ENCODE results near the gene PSMG1. TPM values are rescaled to one million over a fixed set of nuclear protein-coding genes. Genes with fewer than 3 reads are reported as not detected.

The PSMG1 gene
- total and polyA plus RNA-seq, 2 of the 8 experiments (the other 6 are each of a cell fraction or from before 2014, with no cell fraction given), result 50.7 to 93.7 TPM

DNA sequence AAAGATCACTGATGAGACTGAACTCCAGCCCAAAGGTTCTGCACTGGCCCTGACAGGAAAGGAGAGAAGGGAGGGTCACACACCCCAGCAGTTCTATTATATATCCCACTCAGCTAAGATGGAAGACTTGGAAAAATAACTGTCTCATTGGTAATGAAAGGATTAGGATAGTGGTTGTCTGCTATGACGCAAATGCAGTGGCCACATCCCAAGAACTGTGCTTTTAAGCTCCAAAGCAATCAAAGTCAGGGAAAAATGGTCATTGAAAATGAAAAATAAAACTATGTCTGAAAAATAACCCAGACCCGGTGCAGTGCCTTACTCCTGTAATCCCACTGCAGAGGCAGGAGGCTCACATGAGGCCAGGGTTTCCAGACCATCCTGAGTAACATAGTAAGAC lies 31.0 kb downstream of the PSMG1 start:
- no peaks in the 10 kb centered on the region for H3K4me1 ChIP-seq (replicated peaks in 1 of 4; ENCODE audit: control insufficient read depth in 3 of 4, insufficient read depth in 4 of 4, low read length in 3 of 4)
- no peak overlapping the region for H2BK5ac ChIP-seq (ENCODE audit: low read depth, low read length)
- 86% methylated on average over 2 of the region's 2 CpGs; no CpG with 5 or more reads in 1 of the 2 experiments for WGBS, 2 experiments (ENCODE audit: extremely low coverage in 1 of 2, insufficient coverage in 1 of 2, insufficient read length in 1 of 2, insufficient replicate concordance in 2 of 2, low coverage in 1 of 2, low lambda C conversion rate in 2 of 2, missing lambda C conversion rate in 1 of 2)
- no peak overlapping the region for H3K27ac ChIP-seq (ENCODE audit: low read depth, low read length)
- H3K36me3 ChIP-seq (ENCODE audit: control insufficient read depth in 2 of 4, insufficient read depth in 4 of 4, low read length in 3 of 4), result no peaks in the 10 kb centered on the region
- H4K91ac ChIP-seq (replicated peaks; ENCODE audit: insufficient read length, low read length), result no peak overlapping the region
- H3K79me1 ChIP-seq (ENCODE audit: low read depth, low read length), result no peaks in the 10 kb centered on the region
- H2AK5ac ChIP-seq (ENCODE audit: low read depth, low read length), result no peak overlapping the region
- DNase-seq (ENCODE audit: low read depth in 1 of 2, low spot score in 2 of 2) (no peak), FAIRE-seq (no peak)
- H2BK20ac ChIP-seq (ENCODE audit: low read length), result no peak overlapping the region
- H3K18ac ChIP-seq (ENCODE audit: extremely low read depth, low read length), result no peak overlapping the region
- H4K8ac ChIP-seq (ENCODE audit: extremely low read depth, insufficient read depth, low read length), result no peak overlapping the region
- no peak overlapping the region for H2BK120ac ChIP-seq (replicated peaks; ENCODE audit: low read depth, low read length)
- peaks cover 4 to 10% of the 10 kb centered on the region in 2 experiments; a peak in 2 of 4 replicates for H3K9me3 ChIP-seq (ENCODE audit: insufficient read depth in 2 of 2, low read depth in 1 of 2, low read length in 1 of 2)
- no peak overlapping the region for H2BK15ac ChIP-seq (ENCODE audit: low read length)
- H3K14ac ChIP-seq (ENCODE audit: insufficient read length), result no peak overlapping the region
- H3K23ac ChIP-seq (ENCODE audit: insufficient read length), result no peak overlapping the region
- H3K4me2 ChIP-seq (ENCODE audit: insufficient read depth in 1 of 2, low read depth in 2 of 2, low read length in 2 of 2), result no peak overlapping the region
- H4K5ac ChIP-seq (ENCODE audit: insufficient read length, low read depth, low read length), result no peak overlapping the region
- POLR2A ChIA-PET (ENCODE audit: partially characterized antibody), result no interaction called here
- H4K20me1 ChIP-seq (replicated peaks in 1 of 2; ENCODE audit: control insufficient read depth in 1 of 2, insufficient read depth in 2 of 2, low read length in 2 of 2), result no peaks in the 10 kb centered on the region
- H3K27me3 ChIP-seq (replicated peaks in 1 of 4; ENCODE audit: control insufficient read depth in 3 of 4, extremely low read depth in 1 of 4, insufficient read depth in 3 of 4, low read length in 3 of 4), result no peaks in the 10 kb centered on the region
- no peak overlapping the region for H3K9ac ChIP-seq (replicated peaks in 1 of 4; ENCODE audit: extremely low read depth in 1 of 4, low read depth in 3 of 4, low read length in 3 of 4)
- H3K56ac ChIP-seq (replicated peaks; ENCODE audit: insufficient read length, low read depth, low read length), result no peak overlapping the region
- H3K79me2 ChIP-seq (ENCODE audit: control insufficient read depth in 1 of 2, insufficient read depth in 2 of 2, low read length in 2 of 2), result no peaks in the 10 kb centered on the region
- no peak overlapping the region for H3K4ac ChIP-seq (replicated peaks; ENCODE audit: insufficient read length, low read depth, low read length)
- H3K4me3 ChIP-seq (ENCODE audit: extremely low read depth in 1 of 4, insufficient read depth in 2 of 4, low read depth in 3 of 4, low read length in 4 of 4), result no peak overlapping the region
- CTCF ChIA-PET (ENCODE audit: partially characterized antibody), result interaction anchor here (1.0 to 1.5 kb wide), 3 partner anchors 11 to 456 kb away, joined by 3 read pairs; no protein-coding TSS in a partner anchor
- no peak overlapping the region for H2BK12ac ChIP-seq (ENCODE audit: low read depth, low read length)
- H3K23me2 ChIP-seq (ENCODE audit: low read depth, low read length), result no peaks in the 10 kb centered on the region
- no peak overlapping the region for H2AFZ ChIP-seq (ENCODE audit: low read length)
- TF ChIP-seq TAF1 (IDR thresholded peaks at IDR 0.05; ENCODE audit: low read depth, low read length), result no peak
- TF ChIP-seq POLR2AphosphoS5 (IDR thresholded peaks at IDR 0.05; ENCODE audit: low read depth, low read length), result no peak
- TF ChIP-seq, protein P1, sequence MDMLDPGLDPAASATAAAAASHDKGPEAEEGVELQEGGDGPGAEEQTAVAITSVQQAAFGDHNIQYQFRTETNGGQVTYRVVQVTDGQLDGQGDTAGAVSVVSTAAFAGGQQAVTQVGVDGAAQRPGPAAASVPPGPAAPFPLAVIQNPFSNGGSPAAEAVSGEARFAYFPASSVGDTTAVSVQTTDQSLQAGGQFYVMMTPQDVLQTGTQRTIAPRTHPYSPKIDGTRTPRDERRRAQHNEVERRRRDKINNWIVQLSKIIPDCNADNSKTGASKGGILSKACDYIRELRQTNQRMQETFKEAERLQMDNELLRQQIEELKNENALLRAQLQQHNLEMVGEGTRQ (IDR thresholded peaks at IDR 0.05; ENCODE audit: low read length), result no peak
- TF ChIP-seq EP300 (IDR thresholded peaks at IDR 0.05; ENCODE audit: borderline replicate concordance in 1 of 2, low read depth in 2 of 2, low read length in 2 of 2), result no peak
- TF ChIP-seq, protein P2, sequence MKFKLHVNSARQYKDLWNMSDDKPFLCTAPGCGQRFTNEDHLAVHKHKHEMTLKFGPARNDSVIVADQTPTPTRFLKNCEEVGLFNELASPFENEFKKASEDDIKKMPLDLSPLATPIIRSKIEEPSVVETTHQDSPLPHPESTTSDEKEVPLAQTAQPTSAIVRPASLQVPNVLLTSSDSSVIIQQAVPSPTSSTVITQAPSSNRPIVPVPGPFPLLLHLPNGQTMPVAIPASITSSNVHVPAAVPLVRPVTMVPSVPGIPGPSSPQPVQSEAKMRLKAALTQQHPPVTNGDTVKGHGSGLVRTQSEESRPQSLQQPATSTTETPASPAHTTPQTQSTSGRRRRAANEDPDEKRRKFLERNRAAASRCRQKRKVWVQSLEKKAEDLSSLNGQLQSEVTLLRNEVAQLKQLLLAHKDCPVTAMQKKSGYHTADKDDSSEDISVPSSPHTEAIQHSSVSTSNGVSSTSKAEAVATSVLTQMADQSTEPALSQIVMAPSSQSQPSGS (IDR thresholded peaks at IDR 0.05; ENCODE audit: low read length), result no peak
- TF ChIP-seq SAP30 (IDR thresholded peaks at IDR 0.05; ENCODE audit: insufficient read depth, insufficient replicate concordance, low read length), result no peak
- no peak for TF ChIP-seq SIRT6 (IDR thresholded peaks at IDR 0.05; ENCODE audit: low read length)
- TF ChIP-seq RFX5 (IDR thresholded peaks at IDR 0.05; ENCODE audit: borderline replicate concordance, low read depth, low read length), result no peak
- no peak for TF ChIP-seq CHD2 (IDR thresholded peaks at IDR 0.05; ENCODE audit: low read length)
- no peak for TF ChIP-seq SIX5 (IDR thresholded peaks at IDR 0.05; ENCODE audit: low read depth, low read length)
- TF ChIP-seq SP2 (IDR thresholded peaks at IDR 0.05; ENCODE audit: low read length), result no peak
- no peak for TF ChIP-seq BCL11A (IDR thresholded peaks at IDR 0.05; ENCODE audit: low read depth in 2 of 2, low read length in 2 of 2)

Data from H1 (cell line).